T-helper 9 cell (primary cell): Measurements from ENCODE around the gene BRICD5.

Experiments used
- DNase-seq: peaks from one replicate; pipeline ENCODE4 v3.0.0-alpha.2; 2020

Gene BRICD5

DNA sequence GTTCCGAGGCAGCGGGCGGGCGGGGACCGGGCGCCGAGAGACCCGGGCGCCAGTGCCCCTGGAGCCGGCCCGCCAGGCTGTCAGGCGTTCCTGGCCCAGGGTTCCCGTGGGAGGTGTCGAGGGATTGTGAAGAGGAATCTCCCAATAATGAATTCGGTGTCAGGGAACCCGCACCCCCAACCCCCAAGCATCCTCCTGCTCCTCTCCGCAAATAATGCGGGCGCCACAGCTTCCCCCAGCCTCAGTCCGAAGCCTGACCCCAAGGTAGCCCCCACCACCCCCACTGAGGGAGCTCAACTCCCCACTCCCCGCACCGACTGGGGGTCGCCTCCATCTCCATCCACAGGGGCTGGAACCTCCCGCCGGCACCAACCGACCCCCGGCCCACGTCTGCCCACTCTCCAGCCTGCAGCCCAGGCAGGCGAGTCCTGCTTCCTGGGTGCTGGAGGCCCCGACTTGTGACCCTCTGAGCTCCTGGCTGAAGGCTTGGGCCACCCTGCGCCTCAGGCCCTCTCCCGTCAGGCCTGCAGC lies 13.6 kb downstream of the BRICD5 start:
- DNase-seq: no peak

DNA sequence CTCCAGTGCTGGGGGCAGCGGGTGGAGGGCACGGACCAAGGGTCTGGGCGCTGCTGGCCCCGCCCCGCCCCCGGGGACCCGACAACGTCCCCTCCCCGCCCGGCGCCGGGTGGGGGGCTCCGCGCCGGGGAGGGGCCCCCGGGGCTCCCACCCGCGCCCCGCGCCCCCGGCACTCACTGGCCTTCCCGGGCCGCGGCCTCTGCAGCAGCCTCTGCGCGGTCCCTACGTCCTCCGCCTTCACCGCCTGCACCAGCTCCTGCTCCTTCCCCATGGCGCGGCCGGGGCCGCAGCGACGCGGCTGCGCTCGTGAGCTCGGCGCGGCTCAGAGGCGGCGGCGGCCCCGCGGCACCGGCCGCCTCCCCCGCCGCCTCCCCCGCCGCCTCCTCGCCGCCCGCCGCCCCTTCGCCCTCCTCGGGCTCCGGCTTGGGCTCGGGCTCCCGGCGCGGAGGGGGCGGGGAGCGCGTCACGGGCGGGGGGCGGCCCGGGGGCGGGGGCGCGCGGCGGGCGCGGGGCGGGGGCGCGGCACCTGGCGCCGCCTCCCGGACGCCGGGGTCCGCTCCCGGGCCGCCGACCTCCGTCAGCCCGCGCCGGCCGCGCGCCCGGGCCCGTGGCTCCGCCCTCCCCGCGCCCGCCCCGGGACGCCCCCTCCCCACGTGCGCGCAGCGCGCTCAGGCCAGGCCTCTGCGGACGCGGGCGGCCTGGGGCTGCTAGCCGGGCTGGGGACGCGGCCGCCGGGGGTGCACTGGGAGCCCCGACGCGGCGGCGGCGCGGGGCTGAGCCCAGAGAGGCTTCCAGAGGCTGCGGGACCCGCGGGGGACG lies 14.3 kb downstream of the BRICD5 start, which contains the start of gene CASKIN1:
Gene CASKIN1, minus strand, starts transcription at position 444 of the 819 bp plus-strand sequence. Its CDS starts 173 bp downstream, at position 271.
- no peak for DNase-seq

DNA sequence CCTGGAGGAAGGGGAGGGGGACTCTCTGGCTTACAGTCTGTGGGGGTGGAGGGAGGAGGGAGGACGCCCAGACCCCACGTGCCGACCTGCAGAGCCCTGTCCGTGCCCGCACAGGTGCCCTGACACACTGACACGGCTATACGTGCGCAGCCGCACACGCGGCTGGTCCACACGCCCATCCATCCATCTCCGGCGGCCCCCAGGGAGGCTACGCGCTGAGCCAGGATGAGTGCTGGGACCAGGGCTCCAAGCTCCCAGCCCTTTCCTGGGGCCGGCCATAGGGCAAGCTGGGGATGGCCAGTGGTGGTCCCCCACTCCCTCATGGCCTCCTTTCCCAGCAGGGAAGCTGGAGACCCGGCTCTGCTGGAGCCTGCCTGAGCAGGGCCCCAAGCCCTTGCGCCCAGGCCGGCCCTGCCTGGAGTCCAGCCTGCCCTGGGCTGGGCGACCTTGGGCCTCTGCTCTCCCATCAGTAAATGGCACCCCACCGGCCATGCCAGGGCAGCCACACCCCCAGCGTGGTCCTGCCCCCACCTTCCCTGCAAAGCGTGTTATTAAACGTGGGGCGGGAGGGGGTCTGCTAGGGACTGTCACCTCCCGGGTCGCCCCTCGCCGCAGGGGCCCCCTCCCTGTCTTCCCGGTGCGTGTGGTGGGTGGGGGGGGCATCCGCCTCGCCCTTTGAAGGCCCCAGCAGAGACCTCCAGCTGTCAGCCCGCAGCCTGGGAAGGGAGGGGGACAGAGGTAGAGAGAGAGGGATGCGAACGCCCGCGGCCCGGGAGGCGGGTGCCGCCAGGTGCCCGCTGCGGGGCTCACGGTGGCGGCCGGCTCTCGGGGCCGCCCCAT lies 15.1 kb downstream of the BRICD5 start:
- no peak for DNase-seq

DNA sequence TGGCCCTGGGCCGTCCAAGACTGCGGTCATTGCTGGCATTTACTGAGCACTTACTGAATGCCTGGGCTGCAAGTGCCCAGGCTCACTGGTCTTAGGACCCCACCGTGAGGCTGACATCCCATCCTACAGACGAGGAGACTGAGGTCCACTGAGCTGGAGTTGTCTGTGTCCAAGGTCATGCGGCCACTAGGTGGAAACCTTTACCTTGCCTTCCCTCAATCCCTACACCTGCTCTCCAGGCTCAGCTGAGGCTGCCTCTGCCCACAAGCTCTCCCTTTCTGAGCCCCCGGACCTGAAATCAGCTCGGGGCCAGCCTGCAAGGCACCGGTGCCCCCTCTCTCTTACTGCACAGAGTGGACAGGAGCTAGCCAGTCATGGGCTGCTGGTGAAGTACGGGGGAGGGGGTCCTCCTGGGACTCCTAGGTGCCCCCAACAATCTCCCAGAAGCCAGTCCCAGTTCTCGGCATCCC lies 15.8 kb downstream of the BRICD5 start:
- DNase-seq: peak; percentile 35

DNA sequence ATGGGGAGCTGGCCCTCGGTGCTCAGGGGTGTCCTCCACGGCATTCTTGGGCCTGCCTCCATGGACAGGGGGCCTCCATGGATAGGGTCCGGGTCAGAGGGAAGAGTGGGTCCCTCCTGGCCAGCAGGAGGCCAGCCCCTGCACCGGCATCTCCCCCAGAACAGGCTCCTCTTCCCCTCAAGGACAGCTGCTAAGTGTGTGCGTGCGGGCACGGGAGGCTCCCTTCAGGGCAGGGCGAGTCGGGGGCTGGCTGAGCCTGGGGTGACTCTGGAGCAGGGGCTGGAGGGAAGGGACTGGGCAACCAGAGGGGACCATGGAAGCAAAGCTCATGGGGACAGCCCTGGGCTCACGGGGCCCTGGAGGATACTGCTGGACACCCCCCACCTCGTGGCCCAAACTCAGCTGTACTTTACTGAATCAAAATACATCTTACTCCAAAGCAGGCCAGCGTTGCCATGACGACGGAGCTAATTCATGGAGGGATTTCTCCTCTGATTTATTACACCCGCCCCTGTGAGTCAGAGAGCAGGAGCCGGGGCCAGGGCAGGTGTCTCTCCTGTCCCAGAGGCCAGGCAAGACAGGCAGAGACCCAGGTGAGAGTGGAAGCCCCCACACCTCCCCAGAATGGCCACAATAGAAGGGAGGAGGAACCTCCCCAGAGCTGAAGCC lies 16.4 kb downstream of the BRICD5 start:
- no peak for DNase-seq

DNA sequence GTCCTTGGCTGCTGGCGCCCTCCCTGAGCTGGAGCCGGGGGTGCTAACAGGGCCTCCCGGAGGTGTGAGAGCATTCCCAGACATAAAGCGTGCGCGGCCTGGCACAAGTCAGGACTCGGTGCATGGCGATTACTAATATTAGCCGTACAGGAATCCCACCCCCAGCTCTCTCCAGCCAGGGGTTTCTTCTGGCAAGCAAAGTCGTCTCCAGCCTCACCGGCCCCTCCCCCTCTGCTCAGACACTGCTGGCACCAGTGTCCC lies 19.3 kb downstream of the BRICD5 start:
- DNase-seq: no peak

DNA sequence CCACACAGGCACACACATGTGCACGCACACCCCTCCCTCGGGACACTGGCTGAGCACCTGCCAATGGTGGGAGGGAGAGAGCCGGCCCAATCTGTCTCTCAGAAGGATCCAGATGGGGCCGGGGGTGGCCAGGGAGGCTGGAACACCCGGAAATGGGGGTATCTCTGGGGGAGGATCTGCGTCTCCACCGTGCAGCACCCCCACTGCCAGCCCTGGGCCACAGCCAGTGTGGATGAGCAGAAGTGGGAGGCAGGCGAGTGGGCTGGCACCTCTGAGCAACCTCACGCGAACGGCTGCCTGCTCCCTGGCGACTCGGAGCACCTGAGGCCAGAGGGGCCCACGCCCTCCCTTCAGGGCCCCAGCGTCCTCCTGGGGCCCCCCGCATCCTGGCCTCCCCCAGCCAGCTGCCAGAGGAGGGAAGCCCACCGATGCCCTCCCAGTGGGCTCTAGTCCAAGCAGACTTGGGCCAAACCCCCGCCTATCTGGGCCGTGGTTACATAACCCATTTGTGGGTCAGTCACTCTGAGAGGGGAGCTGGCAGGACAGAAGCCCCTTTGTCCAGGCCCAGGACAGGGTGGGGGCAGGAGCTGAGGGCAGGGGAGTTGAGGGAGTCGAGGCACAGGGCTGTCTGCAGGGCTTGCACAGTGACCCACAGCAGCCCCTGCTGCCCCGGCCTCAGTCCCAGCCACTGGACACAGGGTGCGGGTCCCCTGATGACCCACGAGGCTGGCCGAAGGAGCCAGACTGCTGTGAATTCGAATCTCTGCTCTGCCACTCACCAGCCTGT lies 19.8 kb downstream of the BRICD5 start:
- no peak for DNase-seq

DNA sequence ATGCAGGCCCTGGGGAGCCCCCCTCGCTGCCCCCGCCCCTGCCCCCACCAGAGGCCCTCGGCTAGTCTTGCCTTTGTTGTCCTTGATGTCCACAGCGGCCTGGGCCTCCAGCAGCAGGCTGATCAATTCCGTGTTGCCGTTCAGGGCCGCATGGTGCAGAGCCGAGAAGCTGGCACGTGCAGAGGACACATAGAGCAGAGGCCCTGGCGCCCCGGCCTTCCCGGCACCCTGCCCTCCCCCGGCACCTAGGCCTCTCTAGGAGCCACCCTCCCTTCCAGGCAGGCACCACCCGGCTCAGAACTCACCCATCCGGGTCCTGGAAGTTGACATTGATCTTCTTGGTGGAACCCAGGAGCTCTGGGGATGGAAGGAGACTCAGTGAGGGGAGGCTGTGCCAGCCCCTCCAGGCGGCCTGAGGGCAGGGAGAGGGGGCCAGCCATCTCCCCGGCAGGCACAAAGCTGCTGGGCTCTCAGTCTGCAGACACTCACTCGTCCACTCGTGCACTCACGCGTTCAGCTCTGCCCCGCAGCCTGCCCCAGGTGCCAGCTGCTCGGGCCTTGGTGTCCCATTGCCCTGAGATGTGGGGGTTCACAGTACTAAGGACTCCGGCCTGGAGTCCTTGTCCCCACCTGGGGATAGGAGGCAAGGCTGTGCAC lies 20.5 kb downstream of the BRICD5 start:
- no peak for DNase-seq

DNA sequence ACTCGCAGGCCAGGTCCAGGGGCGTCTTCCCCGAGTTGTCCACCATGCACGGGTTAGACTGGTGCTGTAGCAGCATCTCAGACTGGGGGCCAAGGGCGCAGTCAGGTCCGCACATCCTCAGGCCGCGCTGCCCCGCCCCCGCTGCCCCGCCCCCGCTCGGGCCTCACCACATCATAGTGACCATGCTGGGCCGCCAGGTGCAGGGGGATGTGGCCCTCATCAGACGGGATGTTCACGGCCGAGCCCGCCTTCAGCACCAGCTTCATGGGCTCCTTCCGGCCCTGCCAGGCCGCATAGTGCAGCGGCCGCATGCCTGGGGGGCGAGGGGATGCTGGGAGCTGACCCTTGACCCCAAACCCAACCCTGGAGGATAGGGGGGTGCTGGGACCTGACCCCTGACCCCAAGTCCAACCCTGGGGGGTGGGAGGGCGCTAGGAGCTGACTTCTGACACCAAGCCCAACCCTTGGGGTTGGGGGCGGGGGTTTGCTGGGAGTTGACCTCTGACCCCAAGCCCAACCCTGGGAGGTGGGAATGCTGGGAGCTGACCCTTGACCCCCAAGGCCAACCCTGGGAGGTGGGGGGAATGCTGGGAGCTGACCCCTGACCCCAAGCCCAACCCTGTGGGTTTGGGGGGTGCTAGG lies 21.3 kb downstream of the BRICD5 start:
- no peak for DNase-seq

DNA sequence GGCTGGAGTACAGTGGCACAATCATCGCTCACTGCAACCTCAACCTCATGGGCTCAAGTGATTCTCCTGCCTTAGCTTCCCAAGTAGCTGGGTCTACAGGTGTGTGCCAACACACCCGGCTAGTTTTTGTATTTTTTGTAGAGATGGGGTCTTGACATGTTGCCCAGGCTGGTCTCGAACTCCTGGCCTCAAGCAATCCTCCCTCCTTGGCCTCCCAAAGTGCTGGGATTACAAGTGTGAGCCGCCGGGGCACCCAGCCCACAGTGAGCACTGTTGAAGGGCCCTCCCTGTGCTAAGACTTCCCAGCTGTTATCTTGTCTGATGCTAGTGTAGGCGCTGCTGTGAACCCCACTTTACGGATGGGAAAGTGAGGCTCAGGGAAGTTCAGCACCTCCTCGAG lies 22.3 kb downstream of the BRICD5 start:
- DNase-seq: no peak

DNA sequence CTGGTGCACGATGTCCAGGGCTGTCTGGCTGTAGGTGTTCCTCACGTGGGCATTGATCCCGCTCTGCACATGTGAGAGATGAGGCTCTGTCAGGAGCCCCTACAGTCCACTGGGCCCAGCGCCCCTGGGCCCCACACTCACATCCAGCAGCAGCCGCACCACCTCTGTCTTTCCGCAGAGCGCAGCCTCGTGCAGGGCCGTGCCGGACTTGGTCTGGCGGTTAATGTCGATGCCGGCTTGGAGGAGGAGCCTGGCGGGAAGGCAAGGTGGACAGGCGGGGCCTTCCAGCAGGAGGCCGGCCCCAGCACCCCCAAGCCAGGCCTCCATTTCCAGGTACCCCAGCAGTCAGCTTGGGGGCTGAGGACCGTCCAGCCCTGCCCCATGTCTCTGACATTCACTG lies 23.5 kb downstream of the BRICD5 start:
- DNase-seq: no peak

DNA sequence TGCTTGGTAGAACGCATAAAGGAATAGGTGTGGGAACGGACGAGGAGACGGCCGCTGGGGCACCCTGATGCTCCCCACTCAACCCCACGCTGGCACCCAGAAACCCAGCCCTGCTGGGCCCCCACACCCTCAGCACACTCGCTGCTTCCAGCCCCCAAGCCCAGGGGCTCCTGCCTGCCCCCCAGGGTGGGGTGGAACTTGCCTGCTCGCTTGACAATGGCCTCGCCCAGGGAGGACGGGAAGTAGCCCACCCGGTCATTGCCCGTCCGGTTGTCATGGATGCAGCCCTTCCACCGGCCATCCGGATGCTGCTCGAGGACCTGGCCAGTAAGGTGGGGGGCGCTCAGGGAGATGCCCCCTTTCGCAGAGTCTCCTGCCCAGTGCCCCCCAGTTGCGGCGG lies 24.2 kb downstream of the BRICD5 start:
- DNase-seq: no peak

DNA sequence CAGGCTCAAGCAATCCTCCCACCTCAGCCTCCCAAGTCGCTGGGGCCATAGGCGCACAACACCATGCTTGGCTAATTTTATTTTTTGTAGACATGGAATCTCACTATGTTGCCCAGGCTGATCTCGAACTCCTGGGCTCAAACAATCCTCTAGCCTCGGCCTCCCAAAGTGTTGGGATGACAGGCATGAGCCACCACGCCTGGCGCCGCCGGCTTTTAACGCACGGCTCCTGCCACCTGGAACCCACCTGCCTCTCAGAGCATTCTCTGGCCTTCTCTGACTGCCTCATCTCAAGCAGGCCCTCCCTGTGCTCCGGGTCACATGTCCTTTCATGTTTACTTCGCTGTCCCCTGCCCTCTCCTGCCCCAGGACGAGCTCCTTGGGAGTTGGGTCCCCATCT lies 24.6 kb downstream of the BRICD5 start:
- DNase-seq: no peak

DNA sequence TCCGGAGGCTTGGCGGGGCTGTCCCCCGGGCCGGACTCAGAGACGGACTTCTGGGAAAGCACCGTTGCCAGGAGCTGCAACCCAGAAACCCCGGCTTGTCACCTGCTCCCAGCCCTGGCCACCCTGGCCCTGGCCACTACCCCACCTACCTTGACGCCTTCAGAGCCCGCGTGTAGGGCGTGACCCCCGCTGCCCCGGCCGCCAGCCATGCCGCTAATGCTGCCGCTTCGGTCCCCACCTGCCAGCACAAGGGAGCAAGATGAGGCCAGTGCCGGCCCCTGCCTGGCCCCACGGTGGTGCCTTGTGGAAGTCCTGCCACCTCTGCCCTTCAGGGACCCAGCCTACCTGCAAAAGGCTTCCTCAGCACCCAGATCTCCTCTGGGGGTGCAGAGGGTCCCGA lies 25.7 kb downstream of the BRICD5 start:
- no peak for DNase-seq

DNA sequence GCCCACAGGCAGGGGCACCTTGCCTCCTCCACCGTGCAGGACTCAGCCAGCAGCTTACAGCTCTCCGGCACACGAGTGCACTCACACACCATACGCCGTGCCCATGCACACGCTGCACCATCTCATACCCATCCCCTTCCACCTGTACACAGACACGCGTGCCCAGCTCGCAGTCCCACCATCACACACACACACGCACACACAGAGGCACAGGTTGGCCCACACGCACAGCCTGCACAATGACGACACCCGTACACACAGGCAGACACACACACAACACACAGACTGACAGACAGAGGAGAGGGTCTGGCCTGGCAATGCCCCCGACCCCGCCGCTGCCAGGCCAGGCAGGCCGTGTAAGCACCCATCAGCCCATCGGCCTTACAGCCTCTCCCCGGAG lies 26.3 kb downstream of the BRICD5 start:
- no peak for DNase-seq

DNA sequence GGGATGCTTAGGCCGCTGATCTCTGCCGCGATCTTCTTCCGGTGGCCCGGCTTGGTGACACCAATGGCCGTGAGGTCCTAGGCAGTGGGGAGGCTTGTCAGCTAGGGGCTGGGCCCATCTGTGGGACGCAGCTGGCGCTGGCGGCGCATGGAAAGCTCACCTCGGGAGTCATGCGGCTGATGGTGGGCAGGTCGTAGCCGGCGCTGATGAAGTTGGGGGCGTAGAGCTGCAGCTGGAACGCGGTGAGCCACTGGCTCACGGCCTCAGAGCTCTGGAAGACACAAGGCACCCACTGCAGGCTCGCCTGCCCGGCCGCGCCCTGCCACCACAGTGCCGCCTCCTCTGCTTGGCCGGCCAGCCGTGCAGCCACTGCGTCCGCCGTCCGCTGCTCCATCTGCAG lies 27.0 kb downstream of the BRICD5 start:
- DNase-seq: no peak

DNA sequence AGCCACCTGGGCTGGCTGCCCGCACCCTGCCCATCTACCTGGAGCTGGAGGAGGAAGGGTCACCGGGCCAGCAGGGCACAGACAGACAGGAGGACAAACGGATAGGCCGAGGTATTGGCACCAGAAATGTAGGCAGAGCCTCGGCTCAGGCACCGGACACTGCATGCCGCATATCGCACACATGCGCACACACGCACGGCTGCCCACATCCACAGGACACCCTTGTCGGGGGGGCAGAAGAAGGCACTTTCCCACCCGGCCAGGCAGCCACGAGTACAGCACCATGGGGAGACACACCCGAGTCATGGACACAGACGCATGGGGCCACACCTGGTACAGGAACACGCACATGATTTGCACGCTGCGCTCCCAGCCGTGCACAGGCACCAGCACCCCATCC lies 28.7 kb downstream of the BRICD5 start:
- no peak for DNase-seq

DNA sequence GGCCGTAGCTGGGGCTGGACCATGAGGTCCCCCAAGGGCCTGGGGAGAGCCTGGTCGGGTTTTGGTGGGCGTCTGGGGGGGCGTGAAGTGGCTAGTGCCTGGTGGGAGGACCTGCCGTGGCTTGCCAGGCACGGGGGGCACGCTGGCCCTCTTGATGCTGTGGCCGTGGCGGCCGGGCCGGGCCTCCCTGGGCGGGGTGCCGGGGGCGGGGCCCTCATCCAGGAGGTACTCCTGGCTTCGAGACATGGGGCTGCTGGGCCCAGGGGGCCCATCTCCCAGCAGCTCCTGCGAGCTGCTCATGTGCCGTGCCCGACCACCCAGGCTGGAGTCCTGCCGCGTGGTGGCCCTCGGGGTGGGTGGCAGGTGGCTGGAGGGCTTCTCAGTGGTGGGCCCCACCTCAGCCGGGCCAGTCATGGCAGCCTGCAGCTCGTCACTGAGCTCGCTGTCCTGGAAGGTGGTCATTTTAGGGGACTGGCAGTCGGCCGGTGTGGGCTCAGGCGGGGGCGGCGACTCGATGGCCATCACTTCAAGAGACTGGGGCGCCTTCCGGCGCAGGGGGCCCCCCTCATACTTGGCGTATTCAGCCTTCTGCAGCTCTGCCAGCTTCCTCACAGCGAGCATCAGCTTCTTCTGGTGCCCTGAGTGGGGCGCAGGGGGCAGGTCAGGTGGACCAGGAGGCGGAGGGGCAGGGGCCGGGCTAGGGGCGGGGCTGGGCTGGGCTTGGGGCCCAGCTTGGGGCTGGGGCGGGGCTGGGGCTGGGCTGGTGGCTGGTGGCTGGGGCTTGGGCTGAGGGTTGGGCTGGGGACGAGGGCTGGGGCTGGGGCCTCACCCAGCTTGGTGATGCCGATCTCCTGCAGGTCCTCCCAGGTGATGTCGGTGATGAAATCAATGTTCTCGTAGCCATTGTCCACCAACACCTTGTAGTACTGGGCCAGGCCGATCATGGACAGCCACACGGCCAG lies 29.4 kb downstream of the BRICD5 start:
- no peak for DNase-seq

DNA sequence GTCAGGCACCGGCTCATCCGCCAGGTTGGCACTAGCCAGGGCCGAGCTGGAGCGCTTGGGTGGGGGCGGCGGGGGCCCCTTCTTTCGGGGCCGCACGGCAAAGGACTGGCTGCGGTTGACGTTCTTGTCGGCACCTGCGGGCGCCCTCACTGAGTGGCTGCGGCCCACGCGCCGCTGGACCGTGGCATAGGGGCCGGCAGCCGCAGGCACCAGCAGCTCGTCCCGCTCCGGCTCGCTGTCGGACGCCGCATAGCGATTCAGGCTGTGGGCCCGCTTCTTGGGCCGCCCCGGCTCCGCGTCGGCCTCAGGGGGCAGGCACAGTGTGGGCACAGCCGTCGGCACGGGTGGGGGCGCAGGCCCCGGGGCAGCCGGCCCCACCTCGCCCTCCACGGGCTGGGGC lies 30.2 kb downstream of the BRICD5 start:
- DNase-seq: no peak

DNA sequence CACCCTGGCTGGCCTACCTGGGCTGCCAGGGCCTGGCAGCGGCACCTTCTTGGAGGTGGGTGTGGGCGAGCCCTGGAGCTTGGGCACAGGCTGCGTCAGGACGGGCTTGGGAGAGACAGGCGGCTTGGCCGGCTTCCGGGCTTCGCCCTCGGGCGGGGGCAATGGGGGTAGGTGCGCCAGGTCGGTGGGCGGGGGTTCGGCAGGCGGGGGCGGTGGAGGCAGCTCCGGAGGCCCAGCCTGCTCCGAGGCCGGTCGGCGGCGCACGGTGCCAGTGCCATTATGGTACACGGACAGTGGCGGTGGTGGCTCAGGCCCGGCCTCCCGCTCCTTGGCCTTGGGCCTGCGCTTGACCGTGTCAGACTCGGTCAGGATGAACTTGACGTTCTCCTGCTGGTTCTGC lies 31.1 kb downstream of the BRICD5 start:
- no peak for DNase-seq
